Mammary epithelial cell (primary cell): ENCODE data around the gene PRM2.

Experiments
- EZH2 ChIP-seq: IDR thresholded peaks from 2 replicates; pipeline ENCODE4 v1.6.1; 2012; ENCODE audit warnings: low read length, inconsistent platforms, borderline replicate concordance
- TF ChIP-seq, protein P1 (sequence below), 2 donors: IDR thresholded peaks in 1 of 2; conservative IDR thresholded peaks in 1 of 2; 2 replicates each; pipeline ENCODE4 v1.5.1; 2011 to 2012; ENCODE audit warnings: inconsistent platforms in 2 of 2, low read length in 2 of 2, mild to moderate bottlenecking in 2 of 2, control low read depth in 1 of 2, low read depth in 1 of 2; ENCODE audit not compliant: insufficient read depth in 1 of 2; ENCODE audit errors: extremely low read depth in 1 of 2

DNA sequence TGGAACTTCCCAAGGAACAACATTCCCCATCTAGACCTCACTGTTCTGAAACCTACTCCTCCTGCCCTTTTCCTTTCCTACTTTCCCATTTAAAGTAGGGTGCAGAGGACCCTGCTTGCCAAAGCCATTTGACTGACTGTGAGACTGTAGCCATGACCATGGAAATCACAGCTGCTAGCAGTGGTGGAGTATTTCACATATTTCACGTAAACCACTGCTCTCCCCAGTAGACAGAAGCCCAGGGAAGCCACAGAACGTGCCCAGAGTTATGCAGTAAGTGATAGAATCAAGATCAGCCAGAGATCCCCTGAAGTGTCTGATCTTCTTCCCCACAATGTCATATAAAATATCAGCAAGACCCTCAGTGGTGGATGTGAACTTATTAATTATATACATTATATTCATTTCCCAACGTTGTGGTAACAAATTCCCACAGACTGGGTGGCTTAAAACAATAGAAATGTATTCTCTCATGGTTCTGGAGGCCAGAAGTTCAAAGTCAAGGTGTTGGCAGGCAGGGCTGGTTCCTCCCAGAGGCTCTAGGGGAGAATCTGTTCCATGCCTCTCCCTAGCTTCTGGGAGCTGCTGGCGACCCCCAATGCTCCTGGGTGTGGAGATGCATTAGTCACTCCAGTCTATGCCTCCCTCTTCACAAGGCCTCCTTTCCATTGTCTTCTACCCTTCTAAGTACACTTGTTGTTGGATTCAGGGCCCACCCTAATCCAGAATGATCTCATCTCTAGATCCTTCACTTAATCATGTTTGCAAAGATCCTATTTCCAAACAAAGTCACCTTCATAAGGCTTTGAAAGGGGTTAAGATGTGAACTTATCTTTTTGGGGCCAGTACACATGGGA is 25.6 kb upstream of the PRM2 start:
- TF ChIP-seq, protein P1, sequence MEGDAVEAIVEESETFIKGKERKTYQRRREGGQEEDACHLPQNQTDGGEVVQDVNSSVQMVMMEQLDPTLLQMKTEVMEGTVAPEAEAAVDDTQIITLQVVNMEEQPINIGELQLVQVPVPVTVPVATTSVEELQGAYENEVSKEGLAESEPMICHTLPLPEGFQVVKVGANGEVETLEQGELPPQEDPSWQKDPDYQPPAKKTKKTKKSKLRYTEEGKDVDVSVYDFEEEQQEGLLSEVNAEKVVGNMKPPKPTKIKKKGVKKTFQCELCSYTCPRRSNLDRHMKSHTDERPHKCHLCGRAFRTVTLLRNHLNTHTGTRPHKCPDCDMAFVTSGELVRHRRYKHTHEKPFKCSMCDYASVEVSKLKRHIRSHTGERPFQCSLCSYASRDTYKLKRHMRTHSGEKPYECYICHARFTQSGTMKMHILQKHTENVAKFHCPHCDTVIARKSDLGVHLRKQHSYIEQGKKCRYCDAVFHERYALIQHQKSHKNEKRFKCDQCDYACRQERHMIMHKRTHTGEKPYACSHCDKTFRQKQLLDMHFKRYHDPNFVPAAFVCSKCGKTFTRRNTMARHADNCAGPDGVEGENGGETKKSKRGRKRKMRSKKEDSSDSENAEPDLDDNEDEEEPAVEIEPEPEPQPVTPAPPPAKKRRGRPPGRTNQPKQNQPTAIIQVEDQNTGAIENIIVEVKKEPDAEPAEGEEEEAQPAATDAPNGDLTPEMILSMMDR (conservative IDR thresholded peaks at IDR 0.05 in 1 of 2, IDR thresholded peaks at IDR 0.05 in 1 of 2; ENCODE audit: extremely low read depth in 1 of 2, insufficient read depth in 1 of 2, low read depth in 1 of 2, low read length in 2 of 2), result no peak
- no peak for TF ChIP-seq EZH2
